SH-SY5Y (cell line): ENCODE data around the gene PDE3B.

ENCODE experiments used
- GATA2 ChIP-seq: IDR thresholded peaks from 2 replicates; pipeline ENCODE4 v1.6.1; 2011; ENCODE audit warnings: mild to moderate bottlenecking, low read depth, low read length
- GATA3 ChIP-seq: IDR thresholded peaks from 2 replicates; pipeline ENCODE4 v1.6.1; 2011; ENCODE audit warnings: low read depth, mild to moderate bottlenecking, low read length, moderate library complexity

- TF ChIP-seq GATA2: no peak
- no peak for TF ChIP-seq GATA3
Observed at GRCh38 chr11:14700593-14700992, 57.0 kb downstream of the PDE3B start.
